Tibial nerve (tissue), 4 donors: Measurements from ENCODE around the gene NQO2. TPM values are rescaled to one million over a fixed set of nuclear protein-coding genes. Genes with fewer than 3 reads are reported as not detected.

Source experiments
- DNase-seq, 2 donors: peaks; one replicate each; pipeline ENCODE4 v3.0.0-alpha.2; 2019; ENCODE audit warnings: low spot score in 2 of 2
- H3K27ac ChIP-seq, 4 donors: fragments of 200-600 bp; sonication (generic) in 3 of 4; one replicate each; pipeline ENCODE4 v1.5.1; 2017 to 2019; ENCODE audit warnings: mild to moderate bottlenecking in 1 of 4
- H3K27me3 ChIP-seq, 2 donors: fragments of 200-600 bp; sonication (generic) in 1 of 2; one replicate each; pipeline versions ENCODE4 v1.5.1 to v1.6.0; 2017 to 2019
- H3K36me3 ChIP-seq, 3 donors: fragments of 200-600 bp; sonication (generic); one replicate each; pipeline ENCODE4 v1.5.1; 2018 to 2019
- H3K4me1 ChIP-seq, 4 donors: fragments of 200-600 bp; sonication (generic) in 3 of 4; one replicate each; pipeline ENCODE4 v1.5.1; 2017 to 2019
- H3K4me3 ChIP-seq, 4 donors: fragments of 200-600 bp; sonication (generic) in 3 of 4; one replicate each; pipeline ENCODE4 v1.5.1; 2017 to 2019; ENCODE audit warnings: mild to moderate bottlenecking in 1 of 4, moderate library complexity in 1 of 4
- H3K9me3 ChIP-seq, 4 donors: fragments of 200-600 bp; sonication (generic) in 3 of 4; one replicate each; pipeline ENCODE4 v1.5.1; 2017 to 2019
- EP300 ChIP-seq, 2 donors: sonication (generic); formaldehyde crosslinking; IDR thresholded peaks; one replicate each; pipeline ENCODE4 v1.6.1; 2017; ENCODE audit warnings: antibody characterized with exemption in 2 of 2, mild to moderate bottlenecking in 1 of 2
- POLR2A ChIP-seq, 2 donors: fragments of 450-650 bp; IDR thresholded peaks; one replicate each; pipeline ENCODE4 v1.6.1; 2017; ENCODE audit warnings: antibody characterized with exemption in 2 of 2, mild to moderate bottlenecking in 2 of 2, moderate library complexity in 2 of 2
- WGBS, 2 donors: methylation state at CpG; one replicate each; pipeline ENCODE4 v1.1.5; 2018; 5-methylcytosine and 5-hydroxymethylcytosine counted together
- total RNA-seq, 4 donors: library from RNA; depleted of rRNA; stranded (reverse); fragments of >200 nt; gene quantifications; one replicate each; pipeline ENCODE4 v1.1.0, GENCODE V29; 2016
- TF ChIP-seq, protein P1 (sequence below), 5 experiments: fragments of 200-600 bp in 3 of 5; fragments of 450-650 bp in 2 of 5; sonication (generic) in 3 of 5; IDR thresholded peaks; one replicate each; pipeline ENCODE4 v1.5.1; 2016 to 2019; ENCODE audit warnings: antibody characterized with exemption in 5 of 5, mild to moderate bottlenecking in 3 of 5, moderate library complexity in 2 of 5

The NQO2 gene
- total RNA-seq, 4 donors from 2014 or later = 18.8 to 33.6 (median 25.8) TPM

DNA sequence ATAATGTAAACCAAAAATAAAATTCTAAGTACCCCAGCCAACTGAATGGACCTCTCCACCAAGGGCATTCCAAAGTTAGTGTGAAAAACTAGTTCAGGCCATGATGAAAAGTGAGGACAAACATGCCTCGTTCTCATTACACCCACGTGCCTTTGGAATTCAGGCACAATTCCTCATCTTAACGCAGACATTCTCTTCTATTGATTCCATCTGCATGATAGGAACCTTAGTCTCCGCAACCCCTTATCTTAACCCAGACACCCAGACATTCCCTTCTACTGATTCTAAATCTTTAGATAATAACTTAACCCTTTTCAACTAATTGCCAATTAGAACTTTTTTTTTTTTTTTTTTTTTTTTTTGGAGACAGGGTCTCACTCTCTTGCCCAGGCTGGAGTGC is 20.8 kb upstream of the NQO2 start:
- no peak for DNase-seq
- 52 to 59% methylated on average over 4 of the region's 4 CpGs for WGBS, 2 donors
- Histone ChIP-seq H3K4me1 (peaks cover 0 to 40% (median 27%) of the 10 kb centered on the region in 4 donors), H3K36me3 (no peaks in the 10 kb centered on the region), H3K9me3 (no peaks in the 10 kb centered on the region), H3K4me3 (no peak overlapping the region), H3K27me3 (no peaks in the 10 kb centered on the region), H3K27ac (peak overlapping the region in 1 of 4 donors; percentile 53)
- TF ChIP-seq, protein P1, sequence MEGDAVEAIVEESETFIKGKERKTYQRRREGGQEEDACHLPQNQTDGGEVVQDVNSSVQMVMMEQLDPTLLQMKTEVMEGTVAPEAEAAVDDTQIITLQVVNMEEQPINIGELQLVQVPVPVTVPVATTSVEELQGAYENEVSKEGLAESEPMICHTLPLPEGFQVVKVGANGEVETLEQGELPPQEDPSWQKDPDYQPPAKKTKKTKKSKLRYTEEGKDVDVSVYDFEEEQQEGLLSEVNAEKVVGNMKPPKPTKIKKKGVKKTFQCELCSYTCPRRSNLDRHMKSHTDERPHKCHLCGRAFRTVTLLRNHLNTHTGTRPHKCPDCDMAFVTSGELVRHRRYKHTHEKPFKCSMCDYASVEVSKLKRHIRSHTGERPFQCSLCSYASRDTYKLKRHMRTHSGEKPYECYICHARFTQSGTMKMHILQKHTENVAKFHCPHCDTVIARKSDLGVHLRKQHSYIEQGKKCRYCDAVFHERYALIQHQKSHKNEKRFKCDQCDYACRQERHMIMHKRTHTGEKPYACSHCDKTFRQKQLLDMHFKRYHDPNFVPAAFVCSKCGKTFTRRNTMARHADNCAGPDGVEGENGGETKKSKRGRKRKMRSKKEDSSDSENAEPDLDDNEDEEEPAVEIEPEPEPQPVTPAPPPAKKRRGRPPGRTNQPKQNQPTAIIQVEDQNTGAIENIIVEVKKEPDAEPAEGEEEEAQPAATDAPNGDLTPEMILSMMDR (IDR thresholded peaks at IDR 0.05) = no peak
- TF ChIP-seq EP300 (IDR thresholded peaks at IDR 0.05) (no peak), POLR2A (IDR thresholded peaks at IDR 0.05) (no peak)

DNA sequence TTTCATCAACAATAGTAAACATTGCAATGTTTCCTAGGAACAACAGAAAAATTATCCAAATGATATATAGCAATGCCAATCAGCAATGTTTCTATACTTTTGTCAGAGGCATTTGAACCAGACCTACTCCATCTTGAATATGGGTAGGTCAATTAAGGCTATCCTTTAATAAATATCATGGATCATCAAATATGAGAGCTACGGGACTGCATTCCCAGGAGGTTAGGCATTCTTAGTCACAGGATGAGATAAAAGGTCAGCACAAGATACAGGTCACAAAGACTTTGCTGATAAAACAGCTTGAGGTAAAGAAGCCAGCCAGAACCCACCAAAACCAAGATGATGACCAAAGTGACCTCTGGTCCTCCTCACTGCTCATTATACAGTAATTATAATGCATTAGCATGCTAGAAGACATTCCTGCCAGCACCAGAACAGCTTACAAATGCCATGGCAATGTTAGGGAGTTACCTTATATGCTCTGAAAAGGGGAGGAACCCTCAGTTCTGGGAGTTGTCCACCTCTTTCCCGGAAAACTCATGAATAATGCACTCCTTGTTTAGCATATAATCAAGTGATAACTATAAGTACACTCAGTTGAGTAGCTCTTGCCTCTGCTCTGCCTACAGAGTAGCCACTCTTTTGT is 19.8 kb upstream of the NQO2 start:
- 60 to 69% methylated on average over 2 of the region's 2 CpGs for WGBS, 2 donors
- Histone ChIP-seq H3K27me3 (no peaks in the 10 kb centered on the region), H3K36me3 (no peaks in the 10 kb centered on the region), H3K4me1 (peaks cover 0 to 40% (median 27%) of the 10 kb centered on the region in 4 donors), H3K4me3 (no peak overlapping the region), H3K9me3 (no peaks in the 10 kb centered on the region), H3K27ac (peak overlapping the region in 1 of 4 donors; percentile 21)
- TF ChIP-seq, protein P1 (IDR thresholded peaks at IDR 0.05) = no peak
- no peak for TF ChIP-seq POLR2A (IDR thresholded peaks at IDR 0.05)
- no peak for TF ChIP-seq EP300 (IDR thresholded peaks at IDR 0.05)
- no peak for DNase-seq

DNA sequence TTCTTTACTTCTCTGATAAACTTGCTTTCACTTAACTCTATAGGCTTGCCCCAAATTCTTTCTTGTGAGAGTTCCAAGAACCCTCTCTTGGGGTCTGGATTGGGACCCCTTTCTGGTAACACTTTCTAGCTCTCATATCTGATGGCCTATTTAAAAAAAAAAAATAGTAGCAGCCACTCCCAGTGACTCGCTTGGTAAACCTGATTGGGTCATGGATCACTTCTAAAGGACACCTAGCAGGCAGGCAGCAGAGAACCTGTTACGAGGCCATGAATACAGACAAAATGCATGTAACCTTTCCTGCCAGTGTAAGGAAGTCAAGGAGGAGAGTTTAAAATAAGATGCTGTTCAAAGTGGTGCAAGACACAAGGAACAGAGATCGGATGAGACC is 19.2 kb upstream of the NQO2 start:
- H3K27me3 ChIP-seq = no peaks in the 10 kb centered on the region
- H3K4me1 ChIP-seq = peaks cover 0 to 40% (median 27%) of the 10 kb centered on the region in 4 donors
- no peak overlapping the region for H3K4me3 ChIP-seq
- H3K36me3 ChIP-seq = no peaks in the 10 kb centered on the region
- DNase-seq = no peak
- 87 to 98% methylated on average over 3 of the region's 3 CpGs for WGBS, 2 donors
- H3K9me3 ChIP-seq = no peaks in the 10 kb centered on the region
- peak overlapping the region in 2 of 4 donors; percentile 37 to 88 for H3K27ac ChIP-seq
- no peak for TF ChIP-seq EP300 (IDR thresholded peaks at IDR 0.05)
- no peak for TF ChIP-seq POLR2A (IDR thresholded peaks at IDR 0.05)
- TF ChIP-seq, protein P1 (IDR thresholded peaks at IDR 0.05) = no peak

DNA sequence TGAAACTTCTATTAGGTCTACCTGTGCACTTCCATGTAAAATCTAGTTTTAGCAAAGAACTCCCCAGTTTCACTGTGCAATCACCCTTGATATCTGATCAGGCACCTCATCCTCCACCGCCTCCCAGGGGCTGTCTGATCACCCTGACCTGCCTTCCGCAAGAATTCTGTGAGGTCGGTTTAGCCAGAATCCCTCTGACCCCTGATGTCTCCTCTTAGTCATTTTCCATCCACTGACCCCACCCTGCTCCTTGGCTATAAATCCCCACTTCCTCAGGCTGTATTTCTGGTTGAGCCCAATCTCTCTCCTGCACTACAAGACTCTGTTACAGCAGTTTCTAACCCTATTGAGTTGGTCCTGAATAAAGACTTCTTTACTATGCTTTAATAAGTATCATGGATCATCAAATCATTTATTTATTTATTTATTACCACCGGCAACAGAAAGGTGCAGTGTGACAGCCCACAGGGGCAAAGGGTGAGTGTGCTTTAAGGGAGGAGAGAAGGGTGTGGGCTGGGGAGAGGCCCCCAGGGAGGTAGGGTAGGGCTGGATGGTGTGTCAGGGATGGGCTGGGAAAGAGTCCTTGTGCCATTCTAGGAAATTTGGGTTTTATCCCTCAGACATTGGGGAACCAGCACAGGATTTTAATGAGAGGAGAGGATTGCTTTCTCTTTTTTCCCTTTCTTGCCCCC is 17.1 kb upstream of the NQO2 start:
- DNase-seq = no peak
- Histone ChIP-seq H3K27me3 (no peaks in the 10 kb centered on the region), H3K9me3 (no peaks in the 10 kb centered on the region), H3K36me3 (no peaks in the 10 kb centered on the region), H3K4me1 (peaks cover 0 to 52% (median 32%) of the 10 kb centered on the region in 4 donors), H3K27ac (peak overlapping the region in 3 of 4 donors; percentile 62 to 88 (median 71)), H3K4me3 (no peak overlapping the region)
- TF ChIP-seq, protein P1 (IDR thresholded peaks at IDR 0.05) = no peak
- TF ChIP-seq POLR2A (IDR thresholded peaks at IDR 0.05) = no peak
- TF ChIP-seq EP300 (IDR thresholded peaks at IDR 0.05) = no peak
- WGBS, 2 donors = 60 to 71% methylated on average over 4 of the region's 4 CpGs

DNA sequence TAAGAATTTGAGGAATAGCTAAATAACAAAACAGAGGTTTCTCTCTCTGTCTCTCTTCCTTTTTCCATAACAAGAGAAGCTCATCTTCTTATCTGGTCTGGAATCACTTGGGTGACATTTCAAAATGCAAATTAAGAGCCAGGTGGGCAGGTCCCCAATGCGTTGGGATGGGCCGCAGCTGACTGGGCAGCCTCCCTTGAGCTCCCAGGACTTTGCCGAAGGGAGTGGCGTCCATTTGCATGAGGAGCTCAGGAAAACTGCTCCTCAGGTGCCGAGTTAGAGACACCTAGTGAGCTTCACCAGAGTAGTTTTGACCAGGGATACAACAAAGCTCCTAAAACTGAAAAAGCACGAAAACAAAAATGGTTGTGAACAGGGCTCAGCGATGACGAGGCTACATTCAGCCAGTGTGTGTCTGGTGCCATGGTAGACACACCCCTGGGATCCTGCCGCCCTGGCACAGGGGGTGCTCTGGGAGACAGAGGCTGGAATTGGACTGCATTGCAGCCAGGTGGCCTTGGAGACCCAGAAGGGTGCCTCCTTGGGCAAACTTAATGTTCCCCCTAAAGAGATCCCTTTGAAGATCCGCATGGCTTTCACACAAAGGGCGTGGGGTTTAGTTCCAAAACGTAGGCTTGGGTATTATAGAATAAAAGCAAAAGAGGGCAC is 14.8 kb upstream of the NQO2 start:
- Histone ChIP-seq H3K9me3 (no peaks in the 10 kb centered on the region), H3K36me3 (no peaks in the 10 kb centered on the region), H3K27me3 (no peaks in the 10 kb centered on the region), H3K4me3 (no peak overlapping the region), H3K4me1 (peaks cover 0 to 47% (median 32%) of the 10 kb centered on the region in 4 donors), H3K27ac (peak overlapping the region in 1 of 4 donors; percentile 40)
- DNase-seq = no peak
- 86 to 89% methylated on average over 12 of the region's 12 CpGs for WGBS, 2 donors
- no peak for TF ChIP-seq EP300 (IDR thresholded peaks at IDR 0.05)
- TF ChIP-seq POLR2A (IDR thresholded peaks at IDR 0.05) = no peak
- TF ChIP-seq, protein P1 (IDR thresholded peaks at IDR 0.05) = no peak
